GM18867 (cell line): ENCODE data around the gene CPOX.

ENCODE experiments used
- ATAC-seq: cut with Tn5 transposase; IDR thresholded peaks from one replicate; pipeline ENCODE4 v1.9.1; 2021; ENCODE audit warnings: mild to moderate bottlenecking, moderate library complexity; ENCODE audit not compliant: unreplicated experiment

CPOX gene

DNA sequence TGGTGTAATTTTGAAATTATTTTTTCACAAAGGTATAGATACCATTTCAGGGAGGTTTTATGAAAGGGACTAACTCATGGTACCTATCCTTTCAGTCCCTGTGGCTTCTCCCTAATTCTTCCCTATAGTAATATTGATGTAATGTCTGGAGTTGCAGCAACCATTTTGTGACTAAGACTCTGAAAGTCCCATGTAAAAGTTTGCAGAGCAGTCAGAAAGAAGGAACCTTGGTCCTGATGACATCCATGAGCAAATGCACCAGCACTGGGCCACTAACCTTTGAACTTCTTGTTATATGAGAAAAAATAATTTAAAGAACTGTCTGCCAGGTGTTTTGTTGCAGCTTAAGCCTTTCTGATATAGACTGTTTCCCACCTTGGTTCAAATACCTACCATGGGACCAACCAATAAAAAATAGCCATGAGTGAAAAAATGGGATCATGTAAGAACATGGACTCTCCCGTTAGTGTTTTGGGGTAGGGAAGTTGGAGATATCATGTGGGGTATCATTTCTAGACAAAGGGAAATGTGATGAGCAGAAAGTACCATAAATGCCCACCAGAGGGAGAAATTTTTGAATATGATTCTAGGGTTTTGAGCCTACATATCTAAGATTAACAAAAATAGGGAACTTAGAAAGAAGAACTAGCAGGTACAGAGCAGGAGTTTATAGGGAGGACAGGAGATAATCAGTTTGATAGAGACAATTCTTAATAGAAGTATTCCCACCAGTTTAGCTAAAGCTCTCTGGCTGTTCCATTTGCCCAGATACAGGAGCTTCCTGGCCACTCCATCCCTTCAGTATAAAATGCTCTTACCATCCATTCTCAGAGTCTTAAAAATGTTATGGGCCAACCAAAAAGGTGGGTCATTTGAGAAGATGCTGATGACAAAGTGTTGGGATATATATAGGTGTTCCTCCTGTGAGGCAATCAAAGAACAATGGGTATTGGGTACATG, 3.4 kb upstream of the CPOX start:
- no peak for ATAC-seq

GRCh38 chr3:98596087-98596486, 2.7 kb upstream of the CPOX start:
- no peak for ATAC-seq

DNA sequence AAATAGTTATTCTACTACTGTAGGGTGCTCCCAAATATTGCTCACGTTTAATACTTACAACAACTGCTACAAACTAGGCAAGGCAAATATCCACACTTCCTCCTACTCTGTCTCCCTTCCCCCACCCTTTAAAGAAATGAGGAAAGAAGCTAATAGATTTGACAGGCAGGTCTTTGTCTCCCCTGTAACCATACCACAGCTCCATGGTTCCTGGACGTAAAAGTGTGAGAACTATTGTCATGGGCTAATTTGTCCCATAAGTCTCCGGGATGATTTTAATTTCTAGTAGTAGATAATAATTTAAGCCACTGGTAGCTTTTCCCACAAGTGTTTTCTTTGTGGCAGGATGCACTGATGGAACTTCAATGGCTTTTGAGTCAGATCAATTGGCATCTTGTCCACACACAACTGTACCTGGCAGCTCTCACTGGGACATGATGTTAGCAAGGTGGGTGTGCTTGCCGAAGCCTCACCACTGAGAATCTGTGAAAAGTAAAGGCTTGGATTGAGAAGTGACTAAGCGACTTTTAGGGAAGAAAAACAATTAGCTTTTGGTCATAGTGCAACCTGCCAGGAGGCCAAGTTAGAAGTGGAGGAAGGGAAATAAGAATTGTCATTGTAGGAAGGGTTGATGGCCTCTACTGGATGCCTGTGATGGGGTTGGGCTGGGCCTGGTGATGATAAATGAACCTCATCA, 1.4 kb upstream of the CPOX start:
- no peak for ATAC-seq

DNA sequence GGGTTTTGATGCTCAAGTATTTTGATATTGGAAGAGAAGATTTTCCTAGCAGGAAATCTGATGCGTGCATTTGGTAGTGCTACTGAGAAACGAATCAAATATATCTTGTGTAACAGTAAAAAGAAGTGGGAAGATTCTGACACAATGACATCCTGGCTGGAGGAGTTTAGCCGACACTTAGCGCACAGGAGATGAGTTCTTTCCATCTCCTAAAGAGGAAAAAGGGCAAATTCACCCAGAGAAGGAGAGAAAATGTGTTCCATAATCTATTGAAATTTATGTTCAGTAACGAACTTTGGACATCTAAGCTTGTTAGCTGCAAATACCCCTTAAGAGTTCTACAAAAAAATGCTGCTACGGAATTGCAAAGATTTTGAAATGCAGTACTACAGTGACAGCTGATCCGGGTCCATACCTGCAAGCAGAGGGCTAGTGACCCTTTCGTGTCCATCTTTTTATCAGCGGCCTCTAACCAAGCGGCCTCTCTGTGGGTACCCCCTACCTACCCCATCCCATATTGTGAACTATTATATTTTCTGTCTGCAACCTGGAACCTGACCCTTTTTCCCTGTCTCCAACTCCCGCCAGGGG, 971 bp downstream of the CPOX start:
- no peak for ATAC-seq

GRCh38 chr3:98589331-98590036, 3.9 kb downstream of the CPOX start:
- ATAC-seq: no peak

- no peak for ATAC-seq
Observed at GRCh38 chr3:98588065-98588464, 5.3 kb downstream of the CPOX start.

DNA sequence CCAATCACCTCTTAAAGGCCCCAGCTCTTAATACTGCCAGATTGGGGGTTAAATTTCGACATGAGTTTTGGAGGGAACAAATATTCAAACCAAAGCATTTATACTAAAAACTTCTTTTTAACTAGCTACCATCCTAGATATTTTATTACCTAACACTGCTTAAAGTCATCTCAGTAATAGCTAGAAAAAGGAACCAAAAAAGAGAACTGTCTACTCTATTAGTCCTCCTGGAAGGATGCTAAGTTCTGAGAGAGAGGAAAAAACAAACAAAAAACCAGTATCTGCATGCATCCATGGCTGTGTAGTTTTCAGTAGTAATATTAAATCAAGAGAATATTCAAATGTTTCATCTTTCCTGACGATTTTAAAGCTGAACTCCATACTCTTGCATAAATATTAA, 5.8 kb downstream of the CPOX start:
- no peak for ATAC-seq

- ATAC-seq: no peak
Observed at GRCh38 chr3:98584547-98584946, 8.9 kb downstream of the CPOX start.

DNA sequence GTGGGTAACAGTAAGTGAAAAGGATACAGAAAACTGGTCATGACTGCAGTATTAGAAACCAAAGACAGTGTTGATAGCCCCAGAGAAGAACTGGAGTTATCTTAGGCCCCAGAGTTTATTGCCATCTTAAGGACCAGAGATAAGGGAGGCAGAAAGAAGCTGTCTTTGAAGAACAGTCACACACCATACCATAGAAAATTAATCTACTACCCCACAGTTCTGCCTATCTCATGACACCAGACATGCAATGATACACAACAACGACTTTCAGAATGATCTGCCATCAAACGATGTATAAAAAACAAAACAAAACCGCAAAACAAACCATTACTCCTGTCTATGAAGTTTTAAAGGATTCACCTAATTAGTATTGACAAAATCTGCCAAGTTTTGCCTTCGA, 9.6 kb downstream of the CPOX start:
- no peak for ATAC-seq

- ATAC-seq: no peak
Observed at GRCh38 chr3:98582042-98582441, 11.4 kb downstream of the CPOX start.

GRCh38 chr3:98581474-98581873, 11.9 kb downstream of the CPOX start:
- ATAC-seq: no peak

DNA sequence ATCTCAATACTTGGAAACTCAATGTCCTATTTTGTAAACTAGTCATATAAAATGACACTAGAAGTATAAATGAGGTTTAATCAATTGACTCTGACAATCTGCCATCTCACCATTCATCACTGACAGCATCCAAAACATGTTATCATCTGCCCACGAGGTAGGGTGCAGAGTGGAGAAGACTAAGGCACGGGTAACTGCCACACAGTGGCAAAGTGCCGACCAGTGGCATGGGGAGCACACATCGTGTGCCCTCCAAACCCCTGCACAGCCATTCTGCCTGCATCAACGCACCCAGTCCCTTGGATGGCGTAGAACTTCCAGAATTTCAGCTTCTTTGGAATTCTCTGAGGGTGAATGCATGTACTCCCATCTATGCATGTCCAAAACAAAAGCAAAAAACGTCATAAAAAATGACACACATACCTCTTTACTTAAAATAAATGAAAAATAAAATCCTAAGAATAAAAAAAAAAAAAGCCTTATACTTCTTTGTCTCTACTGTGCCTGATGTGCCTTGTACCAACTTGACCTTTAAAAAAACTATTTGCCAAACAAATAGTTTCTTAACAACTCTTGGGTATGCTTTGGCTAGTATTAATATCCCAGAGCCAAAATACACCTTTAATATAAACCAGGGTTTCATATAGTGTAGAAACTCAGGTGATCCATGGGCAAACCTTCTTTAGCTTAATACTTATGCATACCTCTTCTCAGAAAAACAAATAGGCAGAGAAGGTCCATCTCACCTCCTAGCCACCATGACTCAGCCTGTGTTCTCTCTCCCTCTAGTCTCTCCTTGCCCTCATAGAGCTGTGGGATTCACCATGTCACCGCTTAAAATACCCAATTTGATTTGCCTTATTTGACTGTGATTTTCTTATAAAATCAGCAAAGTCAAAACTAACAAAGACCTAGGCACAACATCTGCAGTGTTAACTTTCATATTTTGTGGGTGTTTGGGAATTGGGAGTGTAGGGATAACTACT, 12.7 kb downstream of the CPOX start:
- ATAC-seq: no peak

GRCh38 chr3:98577178-98577895, 16.1 kb downstream of the CPOX start:
- ATAC-seq: no peak

DNA sequence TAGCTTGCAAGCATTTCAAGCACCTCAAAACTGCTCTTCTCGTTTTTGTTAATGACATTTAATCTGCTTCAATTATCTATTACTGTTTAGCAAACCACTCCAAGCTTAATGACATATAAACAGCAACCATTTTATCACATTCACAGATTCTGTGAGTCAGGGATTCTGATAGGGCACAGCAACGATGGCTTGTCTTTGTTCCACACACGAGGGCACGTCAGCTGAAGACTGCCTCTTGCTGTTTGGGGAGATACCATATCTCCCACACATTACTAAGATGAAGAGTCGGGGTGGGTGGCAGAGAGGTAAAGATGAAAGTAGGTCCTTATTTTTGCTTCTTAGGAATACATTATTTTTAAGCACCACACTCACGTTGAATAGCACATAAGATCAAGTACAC, 19.3 kb downstream of the CPOX start:
- peak; percentile 8 for ATAC-seq

GRCh38 chr3:98573181-98573728, 20.2 kb downstream of the CPOX start:
- peak; percentile 70 for ATAC-seq

DNA sequence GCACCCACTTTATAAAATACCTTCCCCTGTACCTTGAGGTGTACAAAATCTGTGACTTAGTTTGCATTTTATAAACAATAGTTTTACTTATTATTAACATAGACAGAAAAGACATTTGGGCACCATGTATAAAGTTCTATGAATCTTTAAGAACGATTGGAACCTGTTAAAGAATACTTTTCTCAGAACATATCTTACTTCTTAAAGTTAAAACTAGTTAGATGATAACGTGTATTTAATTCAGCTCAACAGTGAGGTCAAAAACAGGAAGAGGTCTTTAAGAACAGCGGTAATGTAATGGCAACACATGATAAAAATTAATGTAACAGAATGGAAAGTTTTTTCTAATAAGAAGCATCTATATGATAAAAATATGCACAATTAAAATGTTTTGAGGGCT, 25.0 kb downstream of the CPOX start:
- ATAC-seq: no peak

GRCh38 chr3:98567666-98568270, 25.6 kb downstream of the CPOX start:
- ATAC-seq: peak; percentile 35

DNA sequence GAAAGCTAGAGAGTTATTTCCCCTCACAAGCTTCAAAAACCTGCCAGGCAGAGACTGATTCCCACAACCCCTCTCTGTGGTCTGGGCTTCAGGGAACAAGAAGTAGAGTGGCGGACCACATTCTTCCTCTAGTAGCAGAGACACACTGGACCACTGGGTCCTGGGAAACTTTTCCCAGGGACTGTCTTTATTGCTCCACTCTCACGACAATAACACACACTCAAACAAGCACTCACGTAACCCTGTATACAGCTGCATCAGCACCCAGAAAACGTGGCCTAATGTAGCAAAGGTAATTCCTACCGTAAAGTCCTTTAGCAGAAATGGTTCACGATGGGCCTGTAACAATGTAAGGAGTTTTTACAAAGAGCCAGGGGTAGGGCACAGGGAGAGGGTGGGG, 27.6 kb downstream of the CPOX start:
- no peak for ATAC-seq

DNA sequence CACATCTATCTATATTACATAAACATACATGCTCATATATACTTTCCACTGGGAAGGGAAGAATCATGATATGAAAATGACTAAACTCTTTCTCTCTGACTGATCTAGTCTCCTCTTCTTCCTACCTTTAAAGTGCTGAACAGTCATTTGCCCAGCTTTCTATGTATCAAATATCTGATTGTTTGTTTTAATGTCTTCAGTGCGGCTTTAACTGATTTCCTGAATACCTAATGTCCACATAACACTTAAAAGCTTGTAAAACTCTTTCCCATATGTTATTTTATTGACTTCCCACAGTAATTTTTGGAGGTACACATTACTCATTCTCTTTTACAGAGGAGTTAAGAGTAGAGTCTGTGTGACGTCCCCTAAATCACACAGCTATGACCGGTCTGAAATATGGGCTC, 28.2 kb downstream of the CPOX start:
- no peak for ATAC-seq
